DMS 273 (cell line): ENCODE data around the gene METTL18.
"Not testable (repeated sequence)": the region's sequence is repeated elsewhere in the genome, so short reads cannot be mapped to it uniquely, and the experiment has no call there.

Experiments used
- DNase-seq: peaks from one replicate; lab custom pipeline; 2025; ENCODE audit not compliant: unreplicated experiment; lab: John Stamatoyannopoulos, UW

The METTL18 gene

DNA sequence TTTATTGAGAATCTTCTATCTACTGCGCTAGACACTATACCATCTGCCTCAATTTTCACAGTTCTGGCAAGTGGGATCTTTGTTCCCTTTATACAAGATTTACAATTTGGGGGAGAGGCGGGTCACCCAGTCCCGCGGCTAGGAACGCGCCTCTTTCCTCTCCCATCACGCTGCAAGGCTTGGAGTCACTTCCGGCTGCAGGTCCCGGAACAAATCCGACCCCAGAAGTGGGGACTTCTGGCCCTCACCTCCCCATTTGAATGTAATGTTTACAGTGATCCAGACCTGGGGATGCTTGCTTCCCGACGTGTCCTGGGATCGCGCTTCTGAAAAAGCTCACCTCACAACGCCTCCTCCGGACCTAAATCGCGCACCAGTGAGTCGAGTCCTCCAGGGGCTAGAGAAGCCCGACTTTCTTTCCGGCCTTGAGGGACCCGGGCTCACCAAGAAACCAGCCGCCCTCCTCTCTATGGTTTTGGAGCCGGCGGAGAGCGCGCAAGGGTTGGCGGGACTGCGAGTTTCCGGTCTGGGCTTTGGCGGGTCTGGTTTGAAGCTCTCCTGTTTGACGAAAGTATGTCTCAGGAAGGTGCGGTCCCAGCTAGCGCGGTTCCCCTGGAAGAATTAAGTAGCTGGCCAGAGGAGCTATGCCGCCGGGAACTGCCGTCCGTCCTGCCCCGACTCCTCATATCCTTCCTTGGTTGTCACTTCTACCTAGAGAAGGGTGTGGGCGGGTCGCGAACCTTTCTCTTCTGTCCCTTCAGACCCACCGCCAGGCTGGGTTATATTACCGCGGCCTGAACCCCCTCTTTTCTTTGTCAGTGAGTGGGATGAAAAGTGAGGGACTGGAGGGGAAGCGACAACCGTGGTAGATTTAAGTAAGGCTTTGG is at the start of gene METTL18:
Gene METTL18 (minus strand): TSS at position 378 of the 887 bp plus-strand sequence. CDS start 1,212 bp downstream, outside the sequence.
- DNase-seq, result peak; percentile 98

DNA sequence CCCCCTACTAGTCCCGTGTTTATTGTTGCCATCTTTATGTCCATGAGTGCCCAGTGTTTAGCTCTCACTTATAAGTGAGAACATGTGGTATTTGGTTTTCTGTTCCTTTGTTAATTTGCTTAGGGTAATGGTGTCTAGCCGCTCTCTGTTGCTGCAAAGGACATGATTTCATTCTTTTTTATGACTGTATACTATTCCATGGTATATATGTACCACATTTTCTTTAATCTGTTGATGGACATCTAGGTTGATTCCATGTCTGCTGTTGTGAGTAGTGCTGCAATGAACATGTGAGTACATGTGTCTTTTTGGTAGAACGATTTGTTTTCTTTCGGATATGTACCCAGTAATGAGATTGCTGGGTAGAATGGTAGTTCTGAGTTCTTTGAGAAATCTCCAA is 44.2 kb upstream of the METTL18 start:
- DNase-seq, result no peak

DNA sequence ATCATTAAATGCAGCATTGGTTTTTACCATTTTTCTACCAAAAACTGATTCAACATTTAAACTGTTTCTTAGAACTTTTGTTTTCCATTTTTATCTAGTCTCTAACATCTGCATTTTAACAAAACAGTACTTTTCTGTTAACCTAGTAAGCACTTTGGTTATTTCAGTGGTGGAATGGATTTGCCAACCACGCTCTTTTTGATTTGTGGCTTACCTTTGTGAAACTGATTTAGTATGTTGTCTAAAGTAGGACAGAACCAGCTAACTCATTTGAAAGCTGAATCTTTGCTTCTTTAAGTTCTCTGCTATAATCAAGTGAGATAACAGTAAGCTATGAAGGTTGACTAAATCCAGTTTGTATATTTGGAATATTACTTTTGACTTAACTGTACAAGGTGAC is 41.5 kb upstream of the METTL18 start:
- no peak for DNase-seq

DNA sequence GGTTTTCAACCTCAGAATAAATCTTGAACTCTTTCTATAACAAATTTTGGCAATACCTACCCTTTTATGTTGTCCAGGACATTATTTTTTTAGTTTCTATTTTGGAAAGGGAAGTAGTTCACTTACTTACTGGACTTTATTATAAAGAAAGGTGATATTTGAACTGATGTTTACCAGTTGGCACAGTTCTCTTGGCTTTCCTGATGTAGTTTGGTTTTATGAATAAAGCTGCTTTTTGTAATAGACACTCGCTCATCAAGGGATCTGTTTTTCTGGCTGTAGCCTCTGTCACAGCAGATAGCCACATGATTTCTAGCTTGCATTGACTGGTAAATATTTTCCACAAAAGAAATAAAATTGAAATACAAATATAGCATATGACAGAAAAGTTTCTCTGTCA is 40.9 kb upstream of the METTL18 start:
- no peak for DNase-seq

DNA sequence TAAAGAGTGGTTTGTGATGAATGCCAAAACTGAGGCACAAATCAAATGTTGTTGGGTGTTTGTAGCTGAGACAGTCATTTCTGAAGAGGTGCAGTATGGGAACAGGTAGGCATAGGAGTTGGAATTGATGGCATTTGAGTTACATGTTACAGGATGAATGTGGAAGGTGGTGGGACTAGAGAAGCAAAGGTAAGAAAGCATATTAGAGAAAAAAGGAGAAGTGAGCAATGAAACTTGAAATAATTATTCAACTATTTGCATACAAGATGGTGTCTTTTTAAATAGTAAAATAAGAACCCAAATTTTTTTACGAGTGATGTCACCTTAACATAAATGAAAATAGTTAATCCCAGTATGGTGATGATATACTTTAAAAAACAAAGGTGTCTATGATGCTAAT is 40.2 kb upstream of the METTL18 start:
- no peak for DNase-seq

DNA sequence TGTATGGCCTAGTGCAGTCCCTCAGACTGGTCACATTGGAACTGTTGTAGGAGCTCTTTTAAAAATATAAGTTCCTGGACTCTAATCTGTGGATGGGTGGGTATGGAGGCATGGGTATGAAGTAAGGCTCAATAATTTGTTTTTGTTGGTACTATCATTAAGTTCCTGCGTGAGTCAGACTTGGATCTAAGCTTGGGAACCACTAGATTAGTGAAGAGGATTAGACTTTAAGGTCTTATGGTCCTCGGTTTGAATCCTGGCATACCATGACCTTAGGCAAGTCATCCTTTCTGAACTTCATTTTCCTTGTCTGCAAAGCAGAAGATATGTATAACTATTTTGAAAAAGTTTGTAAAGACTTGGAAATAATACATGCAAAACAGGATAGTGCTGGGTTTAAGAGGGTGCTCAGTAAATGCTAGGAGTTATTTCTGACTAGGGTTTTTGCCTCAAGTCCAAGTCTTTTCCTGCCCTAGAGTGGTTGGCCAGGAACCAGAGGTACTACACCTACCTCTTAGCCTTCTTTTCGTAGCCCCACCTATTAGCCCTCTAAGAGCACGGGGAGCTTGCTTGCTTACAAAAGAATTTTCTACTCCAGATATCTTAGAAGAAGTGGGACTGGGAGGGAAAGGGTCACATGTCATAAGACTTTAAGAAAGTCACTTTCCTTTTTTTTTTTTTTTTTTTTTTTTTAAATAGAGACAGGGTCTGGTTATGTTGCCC is 38.6 kb upstream of the METTL18 start:
- no peak for DNase-seq

DNA sequence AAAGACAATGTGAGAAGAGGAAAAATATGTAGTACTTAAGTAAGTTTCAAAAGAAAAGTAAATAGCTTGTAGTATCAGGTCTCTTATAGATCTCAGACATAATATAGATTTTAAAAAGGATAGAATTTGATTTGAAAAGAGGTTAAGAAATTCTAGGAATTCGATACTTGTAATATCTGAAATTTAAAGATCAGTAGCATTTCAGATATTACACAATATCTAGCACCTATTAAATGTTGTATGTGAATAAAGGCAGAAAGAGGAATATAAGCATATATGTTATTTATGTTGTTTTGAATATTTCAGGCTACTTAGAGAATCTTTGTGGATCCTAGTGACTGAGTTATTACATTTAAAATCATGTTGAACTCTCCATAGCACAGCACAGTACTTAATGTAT is 35.0 kb upstream of the METTL18 start:
- no peak for DNase-seq

DNA sequence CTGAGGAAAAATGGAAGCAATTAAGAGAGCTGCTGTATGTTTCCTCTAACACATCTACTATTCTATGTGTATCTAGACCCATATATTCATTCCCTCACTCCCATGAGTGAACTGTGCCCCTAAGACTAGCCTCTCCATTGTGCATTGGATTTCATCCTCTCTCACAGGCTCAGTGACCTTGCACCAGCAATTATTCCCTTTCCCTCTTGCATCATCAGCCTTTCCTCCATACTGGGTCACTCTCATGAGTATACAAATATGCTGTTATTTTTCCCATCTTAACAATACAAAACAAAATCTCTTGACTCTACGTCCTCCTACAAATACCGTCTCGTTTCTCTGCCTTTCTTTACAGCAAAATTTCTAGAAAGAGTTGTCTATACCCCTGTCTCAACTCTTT is 29.4 kb upstream of the METTL18 start:
- DNase-seq, result no peak

DNA sequence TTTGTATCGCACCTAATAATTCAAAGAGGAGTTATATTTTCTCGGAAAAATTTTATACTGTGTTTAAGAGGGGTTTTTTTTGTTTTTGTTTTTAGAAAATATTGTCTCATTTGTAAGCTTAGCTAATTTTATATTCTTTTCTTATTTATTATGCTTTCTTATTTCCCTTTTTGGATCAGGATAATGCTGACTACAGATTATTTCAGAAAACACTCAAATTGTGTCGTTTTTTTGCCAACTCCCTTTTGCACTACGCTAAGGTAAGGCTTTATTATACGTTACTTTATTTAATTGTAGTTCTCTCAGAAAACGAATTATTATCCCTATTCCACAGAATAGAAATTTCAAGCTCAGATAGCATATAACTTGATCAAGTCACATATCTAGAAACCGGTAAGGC is 26.8 kb upstream of the METTL18 start:
- DNase-seq, result no peak

DNA sequence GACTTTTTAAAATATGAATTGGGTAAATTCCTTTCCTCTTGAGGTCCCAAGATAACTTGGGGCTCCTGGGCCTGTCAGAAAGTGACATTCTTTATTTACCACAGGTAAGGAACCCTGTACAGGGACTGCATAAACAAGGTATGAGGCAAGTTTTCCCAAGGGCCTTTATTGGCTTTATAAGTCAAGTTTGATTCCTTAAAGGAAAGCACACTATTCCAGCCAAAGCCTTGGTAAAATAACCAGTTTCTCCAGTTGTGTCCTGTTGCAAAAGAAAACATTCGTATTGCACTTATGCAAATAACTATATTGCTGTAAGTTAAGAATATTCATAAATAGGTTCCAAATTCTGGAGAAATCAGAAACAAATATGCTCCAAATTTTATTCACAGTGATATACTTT is 21.9 kb upstream of the METTL18 start:
- DNase-seq, result no peak

DNA sequence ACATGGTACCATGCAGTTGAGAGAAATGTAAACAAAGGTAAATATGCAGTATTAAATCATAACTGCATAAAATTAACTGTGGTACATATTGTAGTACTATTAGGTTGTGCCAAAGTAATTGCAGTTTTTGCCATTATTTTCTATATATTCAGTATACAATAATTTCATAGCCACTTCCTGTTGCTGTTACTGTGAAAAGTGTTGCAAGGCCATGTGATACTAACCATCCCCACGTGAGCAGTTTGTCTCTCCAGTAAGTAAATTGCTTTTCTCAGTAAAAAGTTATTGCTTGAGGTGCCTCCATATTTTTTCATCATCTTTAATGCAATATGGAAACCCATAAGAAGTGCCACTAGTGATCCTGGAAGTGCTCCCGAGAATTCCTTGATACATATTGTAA is 19.6 kb upstream of the METTL18 start:
- DNase-seq, result no peak

DNA sequence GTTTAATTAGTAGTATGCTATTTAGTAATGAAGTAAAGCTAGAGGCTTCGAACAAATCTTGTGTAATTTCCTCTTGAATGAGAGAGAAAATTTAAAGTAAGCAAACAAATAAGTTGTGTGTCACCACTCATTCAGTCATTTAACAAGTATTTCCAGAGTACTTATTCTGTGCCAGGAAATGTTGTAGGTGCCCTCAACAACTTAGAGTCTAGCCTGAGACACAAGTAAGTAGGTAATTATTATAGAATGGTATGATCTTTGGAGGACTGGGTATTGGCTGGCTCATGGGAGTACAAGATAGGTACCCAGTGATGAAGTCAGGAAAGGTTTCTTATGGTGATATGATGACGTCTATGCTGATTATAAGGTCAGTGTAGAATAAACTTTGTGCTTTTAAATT is 17.4 kb upstream of the METTL18 start:
- DNase-seq, result no peak

DNA sequence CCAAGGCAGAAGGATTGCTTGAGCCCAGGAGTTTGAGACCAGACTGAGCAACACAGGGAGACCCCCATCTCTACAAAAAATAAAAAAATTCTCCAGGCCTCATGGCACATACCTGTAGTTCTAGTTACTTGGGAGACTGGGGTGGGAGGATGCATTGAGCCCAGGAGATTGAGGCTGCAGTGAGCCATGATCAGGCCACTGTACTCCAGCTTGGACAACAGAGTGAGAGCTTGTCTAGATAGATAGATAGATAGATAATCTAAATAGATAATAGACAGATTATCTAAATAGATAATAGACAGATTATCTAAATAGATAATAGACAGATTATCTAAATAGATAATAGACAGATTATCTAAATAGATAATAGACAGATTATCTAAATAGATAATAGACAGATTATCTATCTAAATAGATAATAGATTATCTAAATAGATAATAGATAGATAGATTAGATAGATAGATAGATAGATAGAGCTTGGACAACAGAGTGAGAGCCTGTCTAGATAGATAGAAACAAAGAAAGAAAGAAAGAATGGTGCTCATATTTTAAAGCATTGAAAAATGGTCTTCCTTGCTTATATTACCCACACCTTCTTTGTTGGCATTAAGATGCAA is 16.8 kb upstream of the METTL18 start:
- DNase-seq, result not testable (repeated sequence)

DNA sequence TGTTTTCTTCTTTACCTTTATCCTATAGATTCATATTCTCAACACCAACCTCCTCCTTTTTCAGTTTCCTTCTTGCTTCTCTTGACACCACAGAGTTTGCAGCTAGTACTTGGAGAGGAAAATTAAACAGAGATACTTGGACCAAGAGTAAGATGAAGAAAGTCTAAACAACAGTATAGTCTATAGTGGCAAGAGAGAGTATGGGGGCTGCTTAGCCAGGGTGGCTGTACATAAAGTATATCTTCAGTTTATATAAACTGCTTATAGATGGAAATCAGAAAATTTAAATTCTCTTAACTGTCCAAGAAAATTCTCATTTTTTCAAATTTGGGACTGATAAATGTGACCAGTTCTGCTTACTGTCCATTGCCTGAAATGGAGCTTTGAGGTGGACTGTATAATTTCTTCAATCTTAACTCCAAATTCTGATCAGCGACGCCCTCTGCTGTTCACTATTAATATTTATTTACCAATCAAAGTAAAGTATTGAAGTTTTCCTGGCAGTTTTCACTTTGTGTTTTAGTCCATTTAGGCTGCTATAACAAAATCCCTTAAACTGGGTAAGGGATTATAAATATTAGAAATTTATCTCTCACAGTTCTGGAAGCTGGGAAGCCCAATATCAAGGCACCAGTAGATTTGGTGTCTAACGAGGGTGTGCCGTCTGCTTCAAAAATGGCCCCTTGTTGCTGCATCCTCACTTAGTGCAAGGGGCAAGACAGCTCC is 14.8 kb upstream of the METTL18 start:
- DNase-seq, result peak; percentile 63

DNA sequence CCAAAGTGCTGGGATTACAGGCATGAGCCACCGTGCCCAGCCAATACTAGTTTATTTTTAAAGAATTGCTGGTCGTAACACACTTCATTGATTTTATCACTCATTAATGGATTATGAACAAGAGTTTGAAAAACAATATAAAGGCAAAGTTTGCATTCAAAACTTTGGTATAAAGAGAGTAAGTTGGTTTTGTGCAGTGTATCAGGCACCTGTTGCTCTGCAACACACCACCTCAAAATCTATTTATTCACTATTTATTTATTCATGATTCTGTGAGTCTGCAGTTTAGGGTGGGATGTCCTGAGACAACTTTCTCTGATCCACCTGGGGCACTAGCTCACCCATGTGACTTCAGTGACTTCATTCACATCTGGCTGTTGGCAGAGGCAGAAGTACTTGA is 10.2 kb upstream of the METTL18 start:
- DNase-seq, result no peak

DNA sequence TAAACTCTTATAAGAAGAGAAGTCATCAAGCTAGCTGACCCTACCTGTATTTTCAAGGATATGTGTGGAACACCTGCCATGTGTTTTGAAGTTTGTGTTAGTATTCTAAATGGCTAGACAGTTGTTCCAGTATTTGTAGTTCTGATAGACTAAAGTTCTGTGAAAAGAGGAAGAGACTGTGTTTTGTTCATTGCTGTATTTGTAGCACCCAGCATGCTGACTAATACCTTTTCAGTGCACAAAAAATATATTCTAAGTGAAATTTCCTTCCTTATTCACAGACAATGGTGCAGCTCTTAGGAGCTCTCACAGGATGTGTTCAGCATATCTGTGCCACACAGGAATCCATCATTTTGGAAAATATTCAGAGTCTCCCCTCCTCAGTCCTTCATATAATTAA is 8.2 kb upstream of the METTL18 start:
- DNase-seq, result no peak

DNA sequence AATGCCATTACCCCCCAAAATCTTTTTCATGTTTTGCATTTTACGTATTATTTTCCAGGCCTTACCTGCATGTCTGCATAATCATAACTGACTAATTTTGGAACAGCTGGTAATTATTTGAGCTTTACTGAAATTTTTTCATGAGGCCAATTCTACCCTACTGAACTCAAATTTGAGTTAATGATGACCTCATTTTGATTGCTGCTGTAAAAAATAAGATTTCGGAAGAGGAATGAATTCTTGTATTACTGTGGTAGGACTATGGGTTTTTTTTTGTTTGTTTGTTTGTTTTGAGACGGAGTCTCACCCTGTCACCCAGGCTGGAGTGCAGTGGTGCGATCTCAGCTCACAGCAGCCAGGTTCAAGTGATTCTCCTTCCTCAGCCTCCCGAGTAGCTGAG is 2.6 kb upstream of the METTL18 start:
- DNase-seq, result no peak

DNA sequence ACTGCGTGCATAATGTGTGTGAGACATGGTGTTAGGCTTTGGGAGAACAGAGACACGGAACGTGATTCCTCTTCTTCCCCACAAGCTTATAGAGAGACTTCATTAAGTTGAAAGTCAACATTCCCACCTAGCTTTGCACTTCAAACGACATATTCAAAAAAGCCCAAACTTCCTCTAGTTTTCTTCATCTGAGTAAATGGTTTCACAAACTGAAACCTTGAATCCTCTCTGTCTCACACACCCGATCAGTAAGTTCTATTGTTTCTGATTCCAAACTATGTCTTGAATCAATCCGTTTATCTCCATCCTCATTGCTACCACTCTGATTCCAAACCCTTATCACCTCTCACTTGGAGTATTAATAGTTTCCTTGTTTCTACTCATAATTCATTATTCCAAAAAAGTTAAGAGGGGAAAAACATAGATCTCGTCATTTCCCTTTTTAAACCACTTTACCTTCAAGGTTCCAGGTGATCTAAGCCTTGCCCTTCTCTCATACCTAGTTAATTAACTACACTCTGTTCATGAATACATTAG is 1.6 kb upstream of the METTL18 start:
- DNase-seq, result no peak

DNA sequence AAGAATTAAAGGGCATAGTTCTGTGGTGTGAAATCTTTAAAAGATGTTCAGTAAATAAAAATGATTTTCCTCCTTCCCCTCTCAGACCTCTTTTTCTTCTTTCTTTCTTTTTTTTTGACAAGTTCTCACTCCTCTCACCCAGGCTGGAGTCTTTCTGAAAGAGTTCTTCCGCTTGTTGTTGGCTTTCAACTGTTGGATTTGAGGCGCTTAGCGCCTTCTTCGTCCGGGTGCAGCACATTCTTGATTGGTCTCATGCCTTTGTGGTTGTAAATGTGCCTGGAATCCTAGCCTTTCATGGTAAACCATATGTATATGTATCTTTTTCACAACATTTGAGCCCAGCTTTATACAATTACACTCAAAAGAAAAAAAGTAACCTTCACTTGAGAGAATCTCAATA is 980 bp upstream of the METTL18 start:
- no peak for DNase-seq

DNA sequence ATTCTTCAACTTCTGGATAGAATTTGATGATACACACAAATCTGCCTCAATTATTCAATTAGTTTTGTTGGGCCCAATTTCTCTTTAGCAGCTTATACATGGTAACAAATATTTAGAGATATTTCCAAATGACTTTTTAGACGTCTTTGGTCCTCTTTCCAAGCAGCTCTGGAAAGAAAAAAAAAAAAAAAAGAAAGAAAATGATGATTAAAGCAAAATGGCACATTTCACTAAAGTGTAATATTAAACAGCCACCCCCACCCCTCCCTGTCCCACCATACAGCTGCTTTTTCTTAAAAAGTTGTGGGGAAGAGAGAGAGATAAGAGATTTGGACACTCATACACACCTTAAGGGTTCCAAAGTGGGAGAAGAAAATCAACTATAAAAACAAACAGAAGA is 977 bp downstream of the METTL18 start:
- no peak for DNase-seq

DNA sequence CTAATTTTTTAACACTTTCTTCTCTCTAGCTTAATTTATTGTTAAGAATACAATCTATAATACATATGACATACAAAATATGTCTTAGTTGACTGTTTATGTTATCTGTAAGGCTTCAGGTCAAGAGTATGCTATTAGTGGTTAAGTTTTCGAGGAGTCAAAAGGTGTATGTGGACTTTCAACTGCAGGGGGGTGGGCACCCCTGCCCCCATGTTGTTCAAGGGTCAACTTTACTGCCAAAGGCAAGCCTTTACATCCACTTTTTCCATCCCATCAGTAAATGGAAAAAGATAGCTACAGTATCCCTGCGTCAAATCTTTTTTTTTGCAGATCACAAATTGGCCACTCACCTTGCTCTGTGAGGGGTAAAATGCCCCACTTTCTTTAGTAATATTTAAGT is 6.3 kb downstream of the METTL18 start:
- no peak for DNase-seq
